ENCODE data around the gene CACNB2.

CACNB2 gene

GRCh38 chr10:18140149-18140956 lies at the start of gene CACNB2:
TSS of gene CACNB2 (plus strand) at chr10:18140424.
- H3K4me3 ChIP-seq = peak within 1 kb of the TSS; percentile 72 to 92
- intact Hi-C loops (cut with DNase I; ENCODE audit: low total_unique reads) = loop anchor here (10.0 kb wide), 1 partner anchor 64 kb away; no protein-coding TSS in a partner anchor
- peak in 1 of 2 experiments; percentile 13 for TF ChIP-seq CTCF (IDR thresholded peaks at IDR 0.05)
- H3K27ac ChIP-seq = peak within 1 kb of the TSS; percentile 89 to 96
- no peaks in the 10 kb centered on the region for H3K9me3 ChIP-seq
- DNase-seq = peak; percentile 60 to 89
- H3K27me3 ChIP-seq = no peaks in the 10 kb centered on the region
- no peaks in the 10 kb centered on the region for H3K36me3 ChIP-seq
- H3K4me1 ChIP-seq = peaks cover 0 to 37% (median 15%) of the 10 kb centered on the region in 4 donors

- Histone ChIP-seq H3K36me3 (no peaks in the 10 kb centered on the region), H3K9me3 (no peaks in the 10 kb centered on the region), H3K27me3 (no peaks in the 10 kb centered on the region), H3K4me1 (no peaks in the 10 kb centered on the region), H3K27ac (no peak overlapping the region), H3K4me3 (no peak overlapping the region)
- intact Hi-C loops (cut with DNase I; ENCODE audit: low total_unique reads) = no loop called here
- DNase-seq = no peak
- no peak for TF ChIP-seq CTCF (IDR thresholded peaks at IDR 0.05)
These were observed 45.9 kb upstream of the CACNB2 start for GRCh38 chr10:18094332-18094731.

- intact Hi-C loops (cut with DNase I; ENCODE audit: low total_unique reads) = no loop called here
- Histone ChIP-seq H3K36me3 (no peaks in the 10 kb centered on the region), H3K4me3 (no peak overlapping the region), H3K4me1 (no peaks in the 10 kb centered on the region), H3K27me3 (no peaks in the 10 kb centered on the region), H3K27ac (no peak overlapping the region), H3K9me3 (no peaks in the 10 kb centered on the region)
- DNase-seq = no peak
- no peak for TF ChIP-seq CTCF (IDR thresholded peaks at IDR 0.05)
These were observed 45.4 kb upstream of the CACNB2 start for GRCh38 chr10:18094793-18095192.

GRCh38 chr10:18097524-18097923 lies 42.7 kb upstream of the CACNB2 start:
- Histone ChIP-seq H3K9me3 (no peaks in the 10 kb centered on the region), H3K36me3 (no peaks in the 10 kb centered on the region), H3K27me3 (no peaks in the 10 kb centered on the region), H3K27ac (no peak overlapping the region), H3K4me3 (no peak overlapping the region), H3K4me1 (no peaks in the 10 kb centered on the region)
- intact Hi-C loops (cut with DNase I; ENCODE audit: low total_unique reads) = no loop called here
- TF ChIP-seq CTCF (IDR thresholded peaks at IDR 0.05) = no peak
- no peak for DNase-seq

- H3K27me3 ChIP-seq = no peaks in the 10 kb centered on the region
These were observed 42.0 kb upstream of the CACNB2 start for GRCh38 chr10:18098201-18098600.

More at GRCh38 chr10:18098201-18098600, 42.0 kb upstream of the CACNB2 start:
- H3K27ac ChIP-seq = no peak overlapping the region
- H3K36me3 ChIP-seq = no peaks in the 10 kb centered on the region
- H3K9me3 ChIP-seq = no peaks in the 10 kb centered on the region
- no peaks in the 10 kb centered on the region for H3K4me1 ChIP-seq
- intact Hi-C loops (cut with DNase I; ENCODE audit: low total_unique reads) = no loop called here
- no peak for DNase-seq
- TF ChIP-seq CTCF (IDR thresholded peaks at IDR 0.05) = no peak
- no peak overlapping the region for H3K4me3 ChIP-seq
